Mammary epithelial cell (primary cell): ENCODE measurements around the gene MEX3A.

Experiments
- EZH2 ChIP-seq: IDR thresholded peaks from 2 replicates; pipeline ENCODE4 v1.6.1; 2012; ENCODE audit warnings: low read length, inconsistent platforms, borderline replicate concordance
- TF ChIP-seq, protein P1 (sequence below), 2 donors: IDR thresholded peaks in 1 of 2; conservative IDR thresholded peaks in 1 of 2; 2 replicates each; pipeline ENCODE4 v1.5.1; 2011 to 2012; ENCODE audit warnings: inconsistent platforms in 2 of 2, low read length in 2 of 2, mild to moderate bottlenecking in 2 of 2, control low read depth in 1 of 2, low read depth in 1 of 2; ENCODE audit not compliant: insufficient read depth in 1 of 2; ENCODE audit errors: extremely low read depth in 1 of 2

DNA sequence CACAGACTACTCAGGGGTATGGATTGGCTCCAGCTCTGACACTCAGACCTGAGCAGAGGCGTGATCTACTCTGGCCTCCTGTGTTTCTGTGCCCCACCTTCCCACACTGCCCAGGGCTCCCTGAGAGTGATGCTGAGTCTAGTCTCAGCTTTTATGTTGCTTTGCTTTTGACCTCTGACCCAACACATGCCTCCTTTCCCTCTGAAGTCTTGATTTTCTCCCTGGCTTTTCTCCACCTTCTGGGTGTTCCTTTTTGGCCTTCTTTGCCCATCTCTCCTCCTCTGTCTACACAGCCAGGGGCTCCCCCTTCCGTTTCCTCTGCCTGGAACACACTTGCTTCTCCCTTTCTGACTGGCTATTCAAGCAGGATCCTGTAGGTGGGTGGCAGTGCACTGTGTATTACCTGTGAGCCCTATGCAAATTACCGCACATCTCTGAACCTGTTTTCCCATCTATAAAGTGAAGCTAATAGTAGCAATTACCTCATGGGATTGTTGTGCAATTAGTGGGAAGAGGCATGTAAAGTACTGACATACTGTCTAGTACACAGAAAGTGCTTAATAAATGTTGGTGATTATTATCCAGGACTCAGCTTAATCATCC lies 13.7 kb upstream of the MEX3A start:
- no peak for TF ChIP-seq EZH2
- TF ChIP-seq, protein P1, sequence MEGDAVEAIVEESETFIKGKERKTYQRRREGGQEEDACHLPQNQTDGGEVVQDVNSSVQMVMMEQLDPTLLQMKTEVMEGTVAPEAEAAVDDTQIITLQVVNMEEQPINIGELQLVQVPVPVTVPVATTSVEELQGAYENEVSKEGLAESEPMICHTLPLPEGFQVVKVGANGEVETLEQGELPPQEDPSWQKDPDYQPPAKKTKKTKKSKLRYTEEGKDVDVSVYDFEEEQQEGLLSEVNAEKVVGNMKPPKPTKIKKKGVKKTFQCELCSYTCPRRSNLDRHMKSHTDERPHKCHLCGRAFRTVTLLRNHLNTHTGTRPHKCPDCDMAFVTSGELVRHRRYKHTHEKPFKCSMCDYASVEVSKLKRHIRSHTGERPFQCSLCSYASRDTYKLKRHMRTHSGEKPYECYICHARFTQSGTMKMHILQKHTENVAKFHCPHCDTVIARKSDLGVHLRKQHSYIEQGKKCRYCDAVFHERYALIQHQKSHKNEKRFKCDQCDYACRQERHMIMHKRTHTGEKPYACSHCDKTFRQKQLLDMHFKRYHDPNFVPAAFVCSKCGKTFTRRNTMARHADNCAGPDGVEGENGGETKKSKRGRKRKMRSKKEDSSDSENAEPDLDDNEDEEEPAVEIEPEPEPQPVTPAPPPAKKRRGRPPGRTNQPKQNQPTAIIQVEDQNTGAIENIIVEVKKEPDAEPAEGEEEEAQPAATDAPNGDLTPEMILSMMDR (conservative IDR thresholded peaks at IDR 0.05 in 1 of 2, IDR thresholded peaks at IDR 0.05 in 1 of 2; ENCODE audit: extremely low read depth in 1 of 2, insufficient read depth in 1 of 2, low read depth in 1 of 2, low read length in 2 of 2): peak; percentile 10 to 36
